IPS-15b (cell line): ENCODE data around the gene PBX4.

ENCODE experiments used
- H3K27me3 ChIP-seq: one replicate; pipeline ENCODE4 v1.6.1; 2013; ENCODE audit warnings: low read length; ENCODE audit not compliant: control insufficient read depth, insufficient read depth
- H3K36me3 ChIP-seq: one replicate; pipeline ENCODE4 v1.6.1; 2013; ENCODE audit warnings: low read length; ENCODE audit not compliant: control insufficient read depth, insufficient read depth
- H3K4me1 ChIP-seq: one replicate; pipeline ENCODE4 v1.6.1; 2013; ENCODE audit warnings: mild to moderate bottlenecking, low read length; ENCODE audit not compliant: control insufficient read depth, insufficient read depth
- H3K4me3 ChIP-seq: one replicate; pipeline ENCODE4 v1.5.1; 2013; ENCODE audit warnings: low read depth, low read length
- H3K9ac ChIP-seq: one replicate; pipeline ENCODE4 v1.6.1; 2013; ENCODE audit warnings: low read depth, mild to moderate bottlenecking, low read length
- H3K9me3 ChIP-seq: one replicate; pipeline ENCODE4 v1.6.1; 2013; ENCODE audit warnings: mild to moderate bottlenecking, low read length; ENCODE audit not compliant: control insufficient read depth, insufficient read depth

PBX4 gene

DNA sequence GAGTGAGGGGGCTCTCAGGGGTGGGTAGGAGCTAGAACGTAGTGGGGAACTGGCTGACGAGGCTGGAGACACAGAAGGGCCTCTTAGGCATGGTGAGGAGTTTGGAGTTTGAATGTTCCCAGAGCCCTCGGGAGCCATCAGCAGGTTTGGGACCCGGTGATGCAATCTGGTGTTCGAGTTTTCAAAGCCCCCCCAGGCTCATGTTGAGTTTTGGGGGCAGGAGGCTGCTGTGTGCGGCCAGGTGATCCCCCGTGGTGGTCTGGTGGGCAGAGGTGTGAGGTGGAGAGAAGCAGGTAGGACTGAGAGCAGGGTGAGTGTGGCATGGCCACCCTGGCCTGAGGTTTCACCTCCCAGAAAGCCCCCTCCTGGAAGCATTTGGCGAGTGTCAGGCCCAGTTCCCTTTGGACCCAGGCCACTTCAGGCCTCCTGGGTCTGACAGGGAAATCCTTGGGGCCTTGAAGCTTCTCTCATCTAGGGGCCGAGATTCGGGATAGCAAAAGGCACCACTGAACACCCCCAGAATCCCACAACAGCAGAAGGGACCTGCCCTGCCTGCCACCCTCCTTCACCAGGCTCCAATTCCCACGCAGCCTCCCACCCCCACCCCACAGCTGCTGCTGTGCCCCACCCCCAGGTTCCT is 88.6 kb downstream of the PBX4 start:
- Histone ChIP-seq H3K4me3 (no peak overlapping the region), H3K9me3 (no peaks in the 10 kb centered on the region), H3K4me1 (no peaks in the 10 kb centered on the region), H3K36me3 (peaks cover 24% of the 10 kb centered on the region), H3K27me3 (peaks cover 4% of the 10 kb centered on the region), H3K9ac (no peak overlapping the region)

DNA sequence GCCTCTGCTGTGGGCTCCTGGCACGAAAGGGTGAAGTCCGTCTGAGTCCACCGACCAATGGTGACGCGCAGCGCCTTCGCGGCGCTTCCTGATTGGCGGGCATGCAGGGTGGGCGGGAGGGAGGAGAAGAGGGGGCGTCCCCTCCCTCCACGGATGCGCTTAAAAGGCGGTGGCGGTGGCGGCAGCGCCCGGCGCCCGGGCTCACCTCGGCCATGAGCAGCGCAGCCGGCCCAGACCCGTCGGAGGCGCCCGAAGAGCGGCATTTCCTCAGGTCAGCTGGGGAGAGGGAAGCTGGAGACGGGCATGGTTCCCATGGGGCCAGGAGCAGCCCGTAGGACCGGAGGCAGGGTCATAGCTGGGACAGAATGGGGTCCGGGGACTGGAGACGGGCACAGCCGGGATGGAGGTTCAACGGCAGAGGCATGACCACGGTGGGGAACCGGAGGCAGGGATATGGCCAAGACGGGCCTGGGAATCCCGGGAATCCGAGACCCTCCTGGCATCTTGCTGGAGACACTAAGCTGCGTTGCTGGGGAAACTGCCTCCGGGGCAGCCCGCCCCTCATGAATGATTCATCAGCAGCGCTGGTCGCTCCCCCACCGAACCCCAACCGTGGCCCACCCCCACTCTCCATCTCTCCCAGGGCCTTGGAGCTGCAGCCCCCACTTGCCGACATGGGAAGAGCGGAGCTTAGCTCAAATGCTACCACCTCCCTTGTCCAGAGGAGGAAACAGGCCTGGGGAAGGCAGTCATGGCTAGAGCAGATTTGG is 89.6 kb downstream of the PBX4 start, which contains the start of gene YJEFN3:
YJEFN3 (plus strand) TSS at position 191 of the 770 bp plus-strand sequence; CDS start at position 213, 22 bp downstream.
- Histone ChIP-seq H3K36me3 (peaks cover 24% of the 10 kb centered on the region), H3K9me3 (no peaks in the 10 kb centered on the region), H3K4me1 (no peaks in the 10 kb centered on the region), H3K9ac (no peak within 1 kb of the TSS), H3K4me3 (no peak within 1 kb of the TSS), H3K27me3 (no peaks in the 10 kb centered on the region)

DNA sequence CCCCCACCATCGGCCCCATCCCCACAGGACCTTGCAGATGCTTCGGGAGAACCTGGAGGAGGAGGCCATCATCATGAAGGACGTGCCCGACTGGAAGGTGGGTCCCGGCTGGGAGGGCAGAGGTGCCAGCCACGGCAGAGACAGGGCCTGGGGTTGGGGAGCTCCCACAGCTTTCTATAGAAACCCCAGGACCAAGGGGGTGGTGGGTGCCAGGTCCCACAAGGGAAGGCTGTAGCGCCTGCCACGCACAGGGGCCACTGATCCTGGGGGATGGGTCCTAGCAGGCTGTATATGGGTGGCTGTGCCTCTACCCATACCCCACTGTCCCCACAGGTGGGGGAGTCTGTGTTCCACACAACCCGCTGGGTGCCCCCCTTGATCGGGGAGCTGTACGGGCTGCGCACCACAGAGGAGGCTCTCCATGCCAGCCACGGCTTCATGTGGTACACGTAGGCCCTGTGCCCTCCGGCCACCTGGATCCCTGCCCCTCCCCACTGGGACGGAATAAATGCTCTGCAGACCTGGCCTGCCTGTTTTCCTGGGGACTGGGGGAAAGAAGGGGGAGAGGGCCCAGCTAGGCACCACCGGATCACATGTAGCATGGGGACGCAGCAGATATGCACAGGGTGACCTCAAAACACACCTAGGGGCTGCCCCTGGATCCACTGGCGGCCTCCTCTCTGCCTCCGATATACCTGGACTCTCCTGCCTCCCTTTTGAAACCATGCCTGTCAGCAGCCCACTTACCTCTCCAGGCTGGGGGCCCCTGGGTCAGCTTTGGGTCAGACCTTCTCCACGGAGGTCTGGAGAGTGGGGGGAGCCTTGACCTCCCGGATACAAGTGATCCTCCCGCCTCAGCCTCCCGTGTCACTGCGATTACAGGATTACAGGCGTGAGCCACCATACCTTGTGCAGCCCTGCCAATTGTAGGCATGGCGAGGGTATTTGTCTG is 90.5 kb downstream of the PBX4 start:
- peaks cover 24% of the 10 kb centered on the region for H3K36me3 ChIP-seq
- H3K4me1 ChIP-seq, result no peaks in the 10 kb centered on the region
- H3K4me3 ChIP-seq, result no peak overlapping the region

GRCh38 chr19:19527371-19527656 is 91.2 kb downstream of the PBX4 start:
- H3K9me3 ChIP-seq, result no peaks in the 10 kb centered on the region
- H3K4me3 ChIP-seq, result no peak overlapping the region
- H3K36me3 ChIP-seq, result peaks cover 24% of the 10 kb centered on the region
- no peaks in the 10 kb centered on the region for H3K4me1 ChIP-seq
- H3K27me3 ChIP-seq, result no peaks in the 10 kb centered on the region
- no peak overlapping the region for H3K9ac ChIP-seq

More for the DNA sequence above, 90.5 kb downstream of the PBX4 start:
- no peak overlapping the region for H3K9ac ChIP-seq
- no peaks in the 10 kb centered on the region for H3K27me3 ChIP-seq
- no peaks in the 10 kb centered on the region for H3K9me3 ChIP-seq

DNA sequence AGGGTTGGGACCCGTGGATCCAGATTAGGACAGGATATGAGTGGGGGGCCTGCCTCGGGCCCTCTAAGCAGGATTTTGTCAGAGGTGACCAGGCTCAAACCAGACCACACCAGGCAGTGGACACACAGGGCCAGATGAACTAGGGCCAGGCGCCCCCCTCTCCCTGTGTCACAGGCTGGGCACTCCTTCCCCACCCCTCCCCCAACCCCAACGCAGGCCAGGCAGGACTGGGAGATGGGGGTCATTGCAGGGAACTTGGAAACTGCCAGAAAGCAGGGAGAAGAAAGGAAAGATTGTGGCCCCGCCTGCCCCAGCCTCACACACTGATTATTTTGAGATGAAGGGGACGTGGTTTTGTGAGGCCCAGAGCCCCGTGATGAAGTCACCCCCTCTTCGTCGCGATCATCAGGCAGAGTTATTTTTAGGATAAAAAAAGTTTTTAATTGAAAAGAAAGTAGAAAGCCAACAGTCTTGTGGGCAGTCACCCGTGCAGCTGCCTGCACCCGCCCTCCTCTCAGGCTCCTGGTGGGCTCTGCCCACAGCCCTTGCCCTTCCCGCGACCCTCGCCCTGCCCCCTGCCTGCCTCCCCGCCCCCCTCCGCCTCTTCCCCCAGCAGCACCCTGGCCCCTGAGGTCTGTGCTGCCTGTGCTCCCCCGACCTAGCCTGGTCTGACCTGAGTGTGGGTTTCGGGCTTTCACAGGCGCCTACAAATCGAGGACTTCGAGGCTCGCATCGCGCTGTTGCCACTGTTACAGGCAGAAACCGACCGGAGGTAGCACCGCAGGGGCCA is 91.7 kb downstream of the PBX4 start:
- H3K4me3 ChIP-seq, result no peak overlapping the region
- H3K36me3 ChIP-seq, result peaks cover 24% of the 10 kb centered on the region
- H3K9me3 ChIP-seq, result no peaks in the 10 kb centered on the region
- no peaks in the 10 kb centered on the region for H3K4me1 ChIP-seq
- H3K9ac ChIP-seq, result no peak overlapping the region
- no peaks in the 10 kb centered on the region for H3K27me3 ChIP-seq

DNA sequence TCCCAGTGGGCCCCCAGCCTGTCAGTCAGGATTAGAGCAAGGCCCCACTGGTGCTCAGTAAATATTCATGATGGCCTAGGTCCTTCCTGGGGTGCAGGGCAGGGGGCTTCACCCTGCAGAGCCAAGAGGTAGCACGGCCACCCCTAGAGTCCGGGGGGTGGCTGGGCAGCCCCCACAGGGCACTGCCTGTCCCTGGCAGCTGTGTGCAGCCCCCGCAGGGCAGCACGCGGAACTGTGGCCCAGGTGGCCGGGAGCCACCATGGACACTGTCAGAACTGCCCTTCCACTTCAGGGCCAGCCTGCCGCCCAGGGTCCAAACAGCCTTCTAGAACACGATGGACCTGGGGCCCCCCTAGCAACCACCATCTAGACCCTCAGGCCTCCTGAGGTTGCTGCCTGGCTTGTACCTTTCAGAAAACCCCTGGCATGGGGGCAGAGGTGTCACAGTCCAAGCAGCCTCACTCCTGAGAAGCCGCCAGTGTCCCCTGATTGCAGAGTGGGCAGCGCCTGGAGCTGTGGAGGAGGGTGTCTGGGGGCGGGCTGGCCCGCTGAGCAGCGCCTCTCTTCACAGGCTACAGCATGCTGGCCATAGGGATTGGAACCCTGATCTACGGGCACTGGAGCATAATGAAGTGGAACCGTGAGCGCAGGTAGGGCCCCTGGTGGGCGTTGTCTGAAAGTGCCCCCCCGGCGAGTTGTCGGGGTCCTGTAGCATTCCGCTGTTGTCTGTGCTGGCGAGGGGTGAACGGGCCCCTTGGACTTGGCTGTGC is 92.7 kb downstream of the PBX4 start:
- Histone ChIP-seq H3K9me3 (no peaks in the 10 kb centered on the region), H3K9ac (no peak overlapping the region), H3K4me1 (no peaks in the 10 kb centered on the region), H3K27me3 (no peaks in the 10 kb centered on the region), H3K36me3 (peaks cover 24% of the 10 kb centered on the region), H3K4me3 (no peak overlapping the region)

GRCh38 chr19:19524053-19524452 is 94.4 kb downstream of the PBX4 start:
- Histone ChIP-seq H3K4me3 (no peak overlapping the region), H3K9me3 (no peaks in the 10 kb centered on the region), H3K27me3 (no peaks in the 10 kb centered on the region), H3K4me1 (no peaks in the 10 kb centered on the region), H3K9ac (no peak overlapping the region), H3K36me3 (peaks cover 30% of the 10 kb centered on the region)

- H3K4me3 ChIP-seq, result no peak overlapping the region
- peaks cover 27% of the 10 kb centered on the region for H3K36me3 ChIP-seq
- no peaks in the 10 kb centered on the region for H3K27me3 ChIP-seq
- no peaks in the 10 kb centered on the region for H3K9me3 ChIP-seq
- H3K9ac ChIP-seq, result no peak overlapping the region
- H3K4me1 ChIP-seq, result no peaks in the 10 kb centered on the region
Observed at GRCh38 chr19:19523177-19523576, 95.3 kb downstream of the PBX4 start.

GRCh38 chr19:19520989-19521388 is 97.5 kb downstream of the PBX4 start:
- H3K9ac ChIP-seq, result no peak overlapping the region
- no peaks in the 10 kb centered on the region for H3K4me1 ChIP-seq
- H3K36me3 ChIP-seq, result peaks cover 13% of the 10 kb centered on the region
- H3K27me3 ChIP-seq, result no peaks in the 10 kb centered on the region
- H3K9me3 ChIP-seq, result no peaks in the 10 kb centered on the region
- H3K4me3 ChIP-seq, result no peak overlapping the region

DNA sequence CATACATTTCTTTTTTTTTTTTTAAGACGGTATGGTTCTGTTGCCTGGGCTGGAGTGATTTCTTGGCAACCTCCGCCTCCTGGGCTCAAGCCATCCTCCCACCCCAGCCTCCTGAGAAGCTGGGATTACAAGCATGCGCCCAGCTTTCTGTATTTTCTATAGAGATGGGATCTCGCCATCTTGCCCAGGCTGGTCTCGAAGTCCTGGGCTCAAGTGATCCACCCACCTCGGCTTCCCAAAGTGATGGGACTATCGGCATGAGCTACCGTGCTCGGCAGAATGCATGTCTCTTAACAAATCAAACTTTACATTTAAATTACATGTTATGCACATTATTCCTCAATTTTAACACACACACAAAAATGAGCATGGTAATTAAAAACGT is 101.3 kb downstream of the PBX4 start:
- no peaks in the 10 kb centered on the region for H3K27me3 ChIP-seq
- H3K9me3 ChIP-seq, result no peaks in the 10 kb centered on the region
- H3K9ac ChIP-seq, result no peak overlapping the region
- peaks cover under 1% of the 10 kb centered on the region for H3K4me1 ChIP-seq
- H3K36me3 ChIP-seq, result peaks cover 13% of the 10 kb centered on the region
- H3K4me3 ChIP-seq, result peak overlapping the region; percentile 67
